Prostate gland (tissue), 2 donors: ENCODE data around the gene QRFP.

ENCODE experiments used
- POLR2A ChIP-seq: fragments of 450-650 bp; IDR thresholded peaks from one replicate; pipeline ENCODE4 v1.6.1; 2016; ENCODE audit warnings: antibody characterized with exemption, mild to moderate bottlenecking
- TF ChIP-seq, protein P1 (sequence below), 4 experiments: fragments of 200-600 bp in 2 of 4; fragments of 450-650 bp in 2 of 4; sonication (generic) in 2 of 4; IDR thresholded peaks; 1 replicate in 3 of 4; 2 replicates in 1 of 4; pipeline ENCODE4 v1.5.1; 2016 to 2019; ENCODE audit warnings: antibody characterized with exemption in 4 of 4, mild to moderate bottlenecking in 2 of 4, moderate library complexity in 2 of 4

DNA sequence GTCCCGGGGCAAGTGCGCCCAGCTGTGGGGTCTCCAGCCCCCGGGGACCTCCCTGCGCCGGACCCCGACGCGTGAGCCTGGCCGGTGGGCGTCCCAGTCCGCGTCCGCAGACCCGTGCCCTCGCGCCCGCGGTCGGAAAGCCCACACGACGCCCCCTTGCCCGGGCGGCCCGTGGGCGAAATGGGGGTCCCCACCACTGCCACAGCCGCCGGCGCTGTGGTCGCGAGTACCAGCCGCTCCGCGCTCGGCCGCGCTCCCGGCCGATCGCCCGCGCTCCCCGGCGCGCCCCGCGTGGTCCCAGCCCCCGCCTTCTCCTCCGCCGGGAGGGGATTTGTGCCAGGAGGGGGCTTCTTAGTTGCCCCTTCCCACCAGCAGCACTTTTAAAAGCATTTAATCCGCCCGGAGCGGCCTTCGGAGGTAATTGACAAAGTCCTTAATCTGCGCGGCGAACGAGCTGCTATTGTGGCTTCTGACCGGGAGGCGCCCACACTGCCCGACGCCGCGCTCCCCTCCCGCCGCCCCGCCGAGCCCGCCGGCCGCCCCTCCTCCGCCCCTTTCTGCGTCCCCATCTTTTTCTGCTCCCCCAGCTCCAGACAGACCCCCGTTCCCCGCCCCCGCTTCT, 42.9 kb upstream of the QRFP start:
- TF ChIP-seq, protein P1, sequence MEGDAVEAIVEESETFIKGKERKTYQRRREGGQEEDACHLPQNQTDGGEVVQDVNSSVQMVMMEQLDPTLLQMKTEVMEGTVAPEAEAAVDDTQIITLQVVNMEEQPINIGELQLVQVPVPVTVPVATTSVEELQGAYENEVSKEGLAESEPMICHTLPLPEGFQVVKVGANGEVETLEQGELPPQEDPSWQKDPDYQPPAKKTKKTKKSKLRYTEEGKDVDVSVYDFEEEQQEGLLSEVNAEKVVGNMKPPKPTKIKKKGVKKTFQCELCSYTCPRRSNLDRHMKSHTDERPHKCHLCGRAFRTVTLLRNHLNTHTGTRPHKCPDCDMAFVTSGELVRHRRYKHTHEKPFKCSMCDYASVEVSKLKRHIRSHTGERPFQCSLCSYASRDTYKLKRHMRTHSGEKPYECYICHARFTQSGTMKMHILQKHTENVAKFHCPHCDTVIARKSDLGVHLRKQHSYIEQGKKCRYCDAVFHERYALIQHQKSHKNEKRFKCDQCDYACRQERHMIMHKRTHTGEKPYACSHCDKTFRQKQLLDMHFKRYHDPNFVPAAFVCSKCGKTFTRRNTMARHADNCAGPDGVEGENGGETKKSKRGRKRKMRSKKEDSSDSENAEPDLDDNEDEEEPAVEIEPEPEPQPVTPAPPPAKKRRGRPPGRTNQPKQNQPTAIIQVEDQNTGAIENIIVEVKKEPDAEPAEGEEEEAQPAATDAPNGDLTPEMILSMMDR (IDR thresholded peaks at IDR 0.05), result peak in 1 of 4 experiments; percentile 4
- TF ChIP-seq POLR2A, result no peak
